Cardiac muscle cell (in vitro differentiated cells and primary cell): ENCODE measurements around the gene BEST3. TPM values are rescaled to one million over a fixed set of nuclear protein-coding genes. Genes with fewer than 3 reads are reported as not detected.

Source experiments
- DNase-seq, 2 donors: peaks; one replicate each; pipeline versions ENCODE4 v3.0.0 to v3.0.0-alpha.2; 2010 to 2017; ENCODE audit warnings: low read depth in 1 of 2, low spot score in 1 of 2
- H3K27ac ChIP-seq: fragments of 200-600 bp; sonication (generic); 2 replicates; pipeline ENCODE4 v1.5.1; 2016
- H3K27me3 ChIP-seq: fragments of 200-600 bp; sonication (generic); 2 replicates; pipeline ENCODE4 v1.6.0; 2016; ENCODE audit warnings: control low read depth
- H3K36me3 ChIP-seq: fragments of 200-600 bp; sonication (generic); 2 replicates; pipeline ENCODE4 v1.5.1; 2016; ENCODE audit warnings: control low read depth
- H3K4me1 ChIP-seq: fragments of 200-600 bp; sonication (generic); 2 replicates; pipeline ENCODE4 v1.8.1; 2017; ENCODE audit warnings: low read depth, mild to moderate bottlenecking, mixed run types
- H3K4me3 ChIP-seq: fragments of 200-600 bp; sonication (generic); 2 replicates; pipeline ENCODE4 v1.5.1; 2016; ENCODE audit warnings: mild to moderate bottlenecking
- H3K9me3 ChIP-seq: fragments of 200-600 bp; sonication (generic); 2 replicates; pipeline ENCODE4 v1.5.1; 2017; ENCODE audit warnings: low read depth, mild to moderate bottlenecking, control low read depth
- polyA plus RNA-seq: library from polyadenylated mRNA; unstranded; fragments of >200 nt; fragmentation: Nextera tagmentation; extraction: Ambion mirVana; gene quantifications from 2 replicates; pipeline ENCODE4 v1.2.1, GENCODE V29; 2016
- total RNA-seq: library from RNA; depleted of rRNA; stranded (reverse); fragments of >200 nt; gene quantifications from 2 replicates; pipeline ENCODE4 v1.2.3, GENCODE V29; 2016
- TF ChIP-seq, protein P1 (sequence below): IDR thresholded peaks from 2 replicates; pipeline ENCODE4 v1.5.1; 2012; ENCODE audit warnings: low read depth, mild to moderate bottlenecking, low read length

BEST3 gene
- total and polyA plus RNA-seq, 2 experiments from 2014 or later: not detected

DNA sequence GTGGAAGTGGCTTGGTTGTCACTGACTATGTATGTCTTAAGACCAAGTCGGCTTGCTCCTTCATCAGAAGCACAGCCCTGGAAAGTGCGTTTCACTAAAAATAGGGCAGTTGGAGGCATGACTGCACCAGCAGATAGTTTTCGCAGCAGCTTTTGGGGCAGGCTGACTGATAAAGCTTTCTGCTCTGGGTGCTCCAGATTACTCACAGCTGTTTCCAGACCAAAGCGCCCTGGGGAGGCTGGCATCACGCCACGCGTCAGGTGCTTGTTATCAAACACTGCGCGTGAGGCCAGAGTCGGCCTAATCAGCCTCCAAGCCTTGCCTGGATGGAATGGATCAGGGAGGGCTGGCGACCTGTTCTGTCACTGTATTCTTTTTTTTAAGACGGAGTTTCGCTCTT lies 75.1 kb downstream of the BEST3 start:
- TF ChIP-seq, protein P1, sequence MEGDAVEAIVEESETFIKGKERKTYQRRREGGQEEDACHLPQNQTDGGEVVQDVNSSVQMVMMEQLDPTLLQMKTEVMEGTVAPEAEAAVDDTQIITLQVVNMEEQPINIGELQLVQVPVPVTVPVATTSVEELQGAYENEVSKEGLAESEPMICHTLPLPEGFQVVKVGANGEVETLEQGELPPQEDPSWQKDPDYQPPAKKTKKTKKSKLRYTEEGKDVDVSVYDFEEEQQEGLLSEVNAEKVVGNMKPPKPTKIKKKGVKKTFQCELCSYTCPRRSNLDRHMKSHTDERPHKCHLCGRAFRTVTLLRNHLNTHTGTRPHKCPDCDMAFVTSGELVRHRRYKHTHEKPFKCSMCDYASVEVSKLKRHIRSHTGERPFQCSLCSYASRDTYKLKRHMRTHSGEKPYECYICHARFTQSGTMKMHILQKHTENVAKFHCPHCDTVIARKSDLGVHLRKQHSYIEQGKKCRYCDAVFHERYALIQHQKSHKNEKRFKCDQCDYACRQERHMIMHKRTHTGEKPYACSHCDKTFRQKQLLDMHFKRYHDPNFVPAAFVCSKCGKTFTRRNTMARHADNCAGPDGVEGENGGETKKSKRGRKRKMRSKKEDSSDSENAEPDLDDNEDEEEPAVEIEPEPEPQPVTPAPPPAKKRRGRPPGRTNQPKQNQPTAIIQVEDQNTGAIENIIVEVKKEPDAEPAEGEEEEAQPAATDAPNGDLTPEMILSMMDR: no peak
- H3K36me3 ChIP-seq: no peaks in the 10 kb centered on the region
- H3K27ac ChIP-seq: peak overlapping the region; percentile 61

DNA sequence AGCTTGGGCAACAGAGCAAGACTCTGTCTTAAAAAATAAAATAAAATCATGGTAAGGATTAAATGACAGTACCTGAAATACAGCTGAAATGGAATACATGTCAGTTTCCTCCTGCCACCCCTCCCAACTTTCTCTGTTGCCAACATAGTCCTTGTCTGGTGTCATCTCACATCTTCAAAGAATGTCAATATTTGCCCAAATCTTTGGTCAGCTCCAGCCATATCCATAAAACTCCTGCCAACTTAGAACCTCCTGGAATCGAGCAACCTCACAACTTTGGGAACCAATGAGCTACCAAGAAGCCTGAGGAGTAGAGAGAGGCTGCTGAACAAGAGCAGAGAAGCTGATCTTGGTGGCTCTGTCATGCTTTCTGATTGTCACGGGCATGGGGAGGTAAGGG lies 77.6 kb downstream of the BEST3 start:
- no peak for DNase-seq
- Histone ChIP-seq H3K4me3 (no peak overlapping the region), H3K27me3 (no peaks in the 10 kb centered on the region), H3K4me1 (peaks cover 6% of the 10 kb centered on the region), H3K9me3 (no peaks in the 10 kb centered on the region), H3K36me3 (no peaks in the 10 kb centered on the region), H3K27ac (no peak overlapping the region)
- TF ChIP-seq, protein P1: no peak

More for the DNA sequence above, 75.1 kb downstream of the BEST3 start:
- DNase-seq: peak; percentile 44 to 59
- Histone ChIP-seq H3K9me3 (no peaks in the 10 kb centered on the region), H3K4me1 (peaks cover 8% of the 10 kb centered on the region), H3K4me3 (no peak overlapping the region), H3K27me3 (no peaks in the 10 kb centered on the region)

DNA sequence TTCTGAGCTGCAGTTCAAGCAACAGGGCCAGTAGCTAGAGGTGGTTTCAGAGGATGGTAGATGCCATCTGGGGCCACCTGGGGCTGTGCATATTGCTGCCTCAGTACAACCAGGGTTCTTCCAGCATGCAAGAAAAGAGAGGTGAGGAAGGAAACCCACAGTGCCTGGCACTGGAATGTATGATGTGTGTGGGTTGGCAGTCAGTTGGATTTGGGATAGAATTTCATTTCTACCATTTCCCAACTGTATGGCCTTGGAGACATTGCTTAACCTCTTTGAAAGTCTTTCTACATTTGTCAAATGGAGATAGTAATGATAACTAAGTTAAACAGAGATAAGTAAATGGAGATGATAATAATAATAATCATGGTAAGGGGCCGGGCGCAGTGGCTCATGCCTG lies 78.2 kb downstream of the BEST3 start:
- TF ChIP-seq, protein P1: no peak
- Histone ChIP-seq H3K27ac (no peak overlapping the region), H3K27me3 (no peaks in the 10 kb centered on the region), H3K36me3 (no peaks in the 10 kb centered on the region), H3K4me3 (no peak overlapping the region), H3K9me3 (no peaks in the 10 kb centered on the region), H3K4me1 (peaks cover 6% of the 10 kb centered on the region)
- DNase-seq: peak in 1 of 2 donors; percentile 11

DNA sequence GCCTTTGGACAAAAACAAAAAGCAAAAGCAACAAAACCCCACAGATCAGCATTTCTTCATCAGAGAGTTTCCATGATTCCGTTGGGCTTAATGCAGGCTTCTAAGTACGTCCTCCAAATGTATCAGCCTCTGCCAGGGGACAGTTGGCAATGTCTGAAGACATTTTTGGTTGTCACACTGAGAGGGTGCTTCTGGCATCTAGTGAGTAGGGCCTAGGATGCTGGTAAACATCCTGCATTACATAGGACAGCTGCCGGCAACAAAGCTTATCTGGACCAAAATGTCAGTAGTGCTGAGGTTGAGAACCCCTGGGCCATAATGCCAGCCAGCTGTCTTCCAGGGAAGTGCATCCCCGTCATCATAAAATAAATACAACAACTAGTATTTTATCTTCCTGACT lies 79.0 kb downstream of the BEST3 start:
- peaks cover 6% of the 10 kb centered on the region for H3K4me1 ChIP-seq
- no peak overlapping the region for H3K4me3 ChIP-seq
- H3K9me3 ChIP-seq: no peaks in the 10 kb centered on the region
- no peaks in the 10 kb centered on the region for H3K27me3 ChIP-seq
- H3K27ac ChIP-seq: no peak overlapping the region
- no peaks in the 10 kb centered on the region for H3K36me3 ChIP-seq
- DNase-seq: no peak
- TF ChIP-seq, protein P1: no peak

DNA sequence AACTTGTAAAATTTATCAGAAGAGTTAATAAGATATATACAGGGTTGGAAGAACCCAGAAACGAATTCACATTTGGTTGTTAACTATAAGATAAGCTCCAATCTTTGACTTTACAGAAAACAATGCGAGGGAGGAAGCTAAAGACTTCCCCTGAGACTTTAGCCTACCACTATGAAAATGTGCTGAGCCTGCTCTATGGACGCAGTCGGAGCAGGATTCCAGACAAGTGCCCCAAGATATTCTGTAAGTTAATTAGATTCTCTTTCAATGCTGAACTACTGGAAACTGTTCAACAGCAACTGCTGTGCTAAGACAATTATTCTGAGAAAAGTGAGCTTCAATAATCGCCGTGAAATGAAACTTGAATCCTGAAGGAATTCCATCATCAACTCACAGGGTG lies 80.1 kb downstream of the BEST3 start:
- DNase-seq: peak in 1 of 2 donors; percentile 48
- no peaks in the 10 kb centered on the region for H3K27me3 ChIP-seq
- H3K9me3 ChIP-seq: no peaks in the 10 kb centered on the region
- H3K4me1 ChIP-seq: peaks cover 3% of the 10 kb centered on the region
- no peaks in the 10 kb centered on the region for H3K36me3 ChIP-seq
- H3K27ac ChIP-seq: no peak overlapping the region
- H3K4me3 ChIP-seq: no peak overlapping the region
- TF ChIP-seq, protein P1: no peak

DNA sequence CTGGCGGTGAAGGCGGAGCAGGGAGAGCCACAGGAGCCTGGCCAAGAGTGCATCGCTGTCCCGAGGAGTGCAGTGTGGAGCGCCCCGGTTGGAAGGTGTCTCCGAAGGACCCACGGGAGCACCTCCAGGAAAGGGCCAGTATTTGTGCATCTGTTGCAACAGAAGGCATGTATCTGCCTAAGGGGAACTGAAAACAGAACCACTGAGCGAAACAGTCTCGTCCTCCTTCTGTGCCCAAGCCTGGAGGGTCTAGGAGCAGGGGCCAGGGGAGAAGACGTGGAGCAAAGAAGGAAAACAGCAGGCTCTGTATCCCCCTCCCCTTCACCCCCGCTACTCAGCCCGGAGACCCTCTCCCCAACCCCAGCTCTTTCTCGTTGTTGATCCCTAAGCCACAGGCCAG lies 83.1 kb downstream of the BEST3 start:
- H3K9me3 ChIP-seq: no peaks in the 10 kb centered on the region
- H3K4me3 ChIP-seq: no peak overlapping the region
- H3K27ac ChIP-seq: no peak overlapping the region
- H3K4me1 ChIP-seq: peaks cover 25% of the 10 kb centered on the region
- TF ChIP-seq, protein P1: no peak
- no peaks in the 10 kb centered on the region for H3K36me3 ChIP-seq
- H3K27me3 ChIP-seq: no peaks in the 10 kb centered on the region
- no peak for DNase-seq
